GM18907 (cell line): ENCODE results near the gene SRMS.

Experiments
- ATAC-seq: cut with Tn5 transposase; IDR thresholded peaks from one replicate; pipeline ENCODE4 v1.9.1; 2021; ENCODE audit warnings: mild to moderate bottlenecking, moderate library complexity; ENCODE audit not compliant: unreplicated experiment

Gene SRMS

GRCh38 chr20:63503524-63503923 lies 44.0 kb downstream of the SRMS start:
- no peak for ATAC-seq

- ATAC-seq, result no peak
Observed at GRCh38 chr20:63502671-63503172, 44.8 kb downstream of the SRMS start.

GRCh38 chr20:63501818-63502670 lies 45.5 kb downstream of the SRMS start:
- no peak for ATAC-seq

GRCh38 chr20:63500902-63501817 lies 46.4 kb downstream of the SRMS start:
- no peak for ATAC-seq

GRCh38 chr20:63500151-63500901 lies 47.2 kb downstream of the SRMS start:
- ATAC-seq, result no peak

- no peak for ATAC-seq
Observed at GRCh38 chr20:63499338-63499969, 48.1 kb downstream of the SRMS start.

GRCh38 chr20:63498960-63499337 lies 48.6 kb downstream of the SRMS start, which contains the start of gene EEF1A2:
Gene EEF1A2, minus strand, starts transcription at chr20:63499083. Its CDS starts 1,320 bp downstream, at chr20:63497763.
- no peak for ATAC-seq

- no peak for ATAC-seq
Observed at GRCh38 chr20:63497946-63498935, 49.3 kb downstream of the SRMS start.

GRCh38 chr20:63497138-63497945 lies 50.2 kb downstream of the SRMS start:
- ATAC-seq, result no peak

GRCh38 chr20:63496596-63497120 lies 50.9 kb downstream of the SRMS start:
- ATAC-seq, result no peak

GRCh38 chr20:63495741-63496595 lies 51.6 kb downstream of the SRMS start:
- ATAC-seq, result no peak

GRCh38 chr20:63495167-63495720 lies 52.3 kb downstream of the SRMS start:
- no peak for ATAC-seq

- ATAC-seq, result no peak
Observed at GRCh38 chr20:63494420-63495166, 53.0 kb downstream of the SRMS start.

GRCh38 chr20:63494084-63494419 lies 53.5 kb downstream of the SRMS start:
- no peak for ATAC-seq

- no peak for ATAC-seq
Observed at GRCh38 chr20:63493563-63494020, 54.0 kb downstream of the SRMS start.

- no peak for ATAC-seq
Observed at GRCh38 chr20:63492982-63493381, 54.6 kb downstream of the SRMS start.
